Measurements from ENCODE around the gene ABCC6. TPM values are rescaled to one million over a fixed set of nuclear protein-coding genes. Genes with fewer than 3 reads are reported as not detected.
"Not testable (repeated sequence)": the region's sequence is repeated elsewhere in the genome, so short reads cannot be mapped to it uniquely, and the experiment has no call there.

The ABCC6 gene
- total RNA-seq, 2 donors from 2014 or later, result 10.4 to 14.5 TPM

DNA sequence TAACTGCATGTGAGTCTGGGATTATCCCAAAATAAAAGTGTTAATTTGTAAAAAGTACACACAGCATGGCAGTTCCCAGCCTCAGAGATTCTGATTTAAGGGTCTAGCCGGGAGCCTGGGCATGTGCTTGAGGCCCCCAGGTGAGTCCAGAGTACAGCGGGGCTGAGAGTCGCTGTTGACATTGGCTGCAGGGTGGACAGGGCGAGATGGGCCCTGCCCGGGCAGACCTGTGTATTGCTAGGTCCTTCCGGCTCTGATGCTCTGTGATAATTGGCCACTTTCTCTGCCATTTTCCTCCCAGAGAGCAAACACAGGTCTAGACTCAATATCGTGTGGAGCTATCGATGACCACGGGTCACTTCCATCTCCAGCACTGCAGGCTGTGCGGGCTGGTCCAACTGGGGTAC is 73.6 kb downstream of the ABCC6 start:
- no peaks in the 10 kb centered on the region for H3K9me3 ChIP-seq
- no peak overlapping the region for H3K4me3 ChIP-seq
- no peak overlapping the region for H3K27ac ChIP-seq
- H3K27me3 ChIP-seq, result no peaks in the 10 kb centered on the region
- H3K36me3 ChIP-seq, result no peaks in the 10 kb centered on the region
- H3K9ac ChIP-seq (ENCODE audit: low read depth in 2 of 2, low read length in 2 of 2), result no peak overlapping the region
- intact Hi-C loops (cut with DNase I), result no loop called here
- DNase-seq, result no peak
- H3K4me1 ChIP-seq, result no peaks in the 10 kb centered on the region
- TF ChIP-seq CTCF (IDR thresholded peaks at IDR 0.05), result no peak

- no peak for TF ChIP-seq CTCF (IDR thresholded peaks at IDR 0.05)
- H3K4me3 ChIP-seq, result no peak overlapping the region
- intact Hi-C loops (cut with DNase I), result no loop called here
- no peaks in the 10 kb centered on the region for H3K4me1 ChIP-seq
- H3K27me3 ChIP-seq, result no peaks in the 10 kb centered on the region
- DNase-seq, result no peak
- H3K9me3 ChIP-seq, result no peaks in the 10 kb centered on the region
- H3K9ac ChIP-seq (ENCODE audit: low read depth in 2 of 2, low read length in 2 of 2), result no peak overlapping the region
- no peak overlapping the region for H3K27ac ChIP-seq
- H3K36me3 ChIP-seq, result no peaks in the 10 kb centered on the region
Observed at GRCh38 chr16:16148755-16149154, 74.5 kb downstream of the ABCC6 start.

DNA sequence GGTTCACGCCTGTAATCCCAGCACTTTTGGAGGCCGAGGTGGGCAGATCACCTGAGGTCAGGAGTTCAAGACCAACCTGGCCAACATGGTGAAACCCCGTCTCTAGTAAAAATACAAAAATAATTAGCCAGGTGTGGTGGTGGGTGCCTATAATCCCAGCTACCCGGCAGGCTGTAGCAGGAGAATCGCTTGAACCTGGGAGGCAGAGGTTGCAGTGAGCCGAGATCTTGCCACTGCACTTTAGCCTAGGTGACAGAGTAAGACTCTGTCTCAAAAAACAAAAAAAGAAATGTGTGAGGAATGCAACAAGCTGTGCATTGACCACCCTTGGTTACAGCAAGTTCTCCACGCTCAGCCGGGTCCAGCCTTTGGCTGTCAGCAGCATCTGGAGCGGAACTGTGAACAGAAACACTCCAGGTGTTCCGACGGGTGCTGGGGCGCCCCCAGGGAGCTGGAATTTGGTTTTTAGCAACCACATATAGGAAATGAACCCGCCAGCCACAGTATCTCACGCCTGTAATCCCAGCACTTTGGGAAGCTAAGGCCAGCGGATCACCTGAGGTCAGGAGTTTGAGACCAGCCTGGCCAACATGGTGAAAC is 75.2 kb downstream of the ABCC6 start:
- H3K27me3 ChIP-seq; H3K9me3 ChIP-seq; H3K9ac ChIP-seq (ENCODE audit: low read depth in 2 of 2, low read length in 2 of 2); H3K4me3 ChIP-seq; intact Hi-C loops (cut with DNase I); H3K27ac ChIP-seq; H3K36me3 ChIP-seq; DNase-seq; H3K4me1 ChIP-seq: not testable (repeated sequence)

DNA sequence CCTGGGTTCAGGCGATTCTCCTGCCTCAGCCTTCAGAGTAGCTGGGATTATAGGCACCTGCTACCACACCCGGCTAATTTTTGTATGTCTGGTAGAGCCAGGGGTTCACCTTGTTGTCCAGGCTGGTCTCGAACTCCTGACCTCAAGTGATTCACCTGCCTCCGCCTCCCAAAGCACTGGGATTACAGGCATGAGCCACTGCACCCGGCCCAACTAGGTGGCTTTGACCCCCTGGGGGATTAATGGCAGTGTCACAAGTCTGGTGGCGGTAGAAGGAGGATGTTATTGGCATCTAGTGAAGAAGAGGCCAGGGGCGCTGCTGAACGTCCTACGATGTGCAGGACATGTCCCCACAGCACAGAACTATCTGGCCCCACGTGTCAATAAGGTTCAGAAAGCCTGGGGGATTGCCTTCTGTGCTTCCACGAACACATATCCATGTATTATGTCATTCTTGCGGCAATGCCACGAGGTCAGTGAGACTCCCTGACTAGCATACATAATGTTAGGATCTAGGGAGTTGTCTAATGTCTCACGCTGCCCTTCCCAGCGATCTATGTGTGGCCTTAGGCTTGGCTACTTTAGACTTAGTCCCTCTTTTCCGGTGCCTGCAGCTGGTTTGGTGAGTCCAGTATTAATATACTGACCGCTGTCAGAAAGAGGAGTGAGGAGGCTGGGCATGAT is 75.8 kb downstream of the ABCC6 start:
- H3K9me3 ChIP-seq, result no peaks in the 10 kb centered on the region
- H3K27ac ChIP-seq, result no peak overlapping the region
- H3K9ac ChIP-seq (ENCODE audit: low read depth in 2 of 2, low read length in 2 of 2), result no peak overlapping the region
- DNase-seq, result no peak
- no peaks in the 10 kb centered on the region for H3K27me3 ChIP-seq
- intact Hi-C loops (cut with DNase I), result no loop called here
- TF ChIP-seq CTCF (IDR thresholded peaks at IDR 0.05), result no peak
- H3K4me3 ChIP-seq, result no peak overlapping the region
- H3K4me1 ChIP-seq, result no peaks in the 10 kb centered on the region
- H3K36me3 ChIP-seq, result no peaks in the 10 kb centered on the region

GRCh38 chr16:16146380-16147315 is 76.6 kb downstream of the ABCC6 start:
- H3K4me3 ChIP-seq, result no peak overlapping the region
- H3K9me3 ChIP-seq, result no peaks in the 10 kb centered on the region
- no peak overlapping the region for H3K9ac ChIP-seq (ENCODE audit: low read depth in 2 of 2, low read length in 2 of 2)
- H3K27ac ChIP-seq, result no peak overlapping the region
- TF ChIP-seq CTCF (IDR thresholded peaks at IDR 0.05), result no peak
- intact Hi-C loops (cut with DNase I), result no loop called here
- no peaks in the 10 kb centered on the region for H3K4me1 ChIP-seq
- DNase-seq, result no peak
- no peaks in the 10 kb centered on the region for H3K36me3 ChIP-seq
- no peaks in the 10 kb centered on the region for H3K27me3 ChIP-seq

Data from colonic mucosa (tissue), 4 donors.